GM12801 (cell line): Measurements from ENCODE around the gene SLC7A5.

Experiments
- CTCF ChIP-seq: IDR thresholded peaks from one replicate; pipeline ENCODE4 v1.5.1; 2011; ENCODE audit warnings: control low read depth; ENCODE audit not compliant: insufficient read length; ENCODE audit errors: extremely low read depth

Gene SLC7A5

DNA sequence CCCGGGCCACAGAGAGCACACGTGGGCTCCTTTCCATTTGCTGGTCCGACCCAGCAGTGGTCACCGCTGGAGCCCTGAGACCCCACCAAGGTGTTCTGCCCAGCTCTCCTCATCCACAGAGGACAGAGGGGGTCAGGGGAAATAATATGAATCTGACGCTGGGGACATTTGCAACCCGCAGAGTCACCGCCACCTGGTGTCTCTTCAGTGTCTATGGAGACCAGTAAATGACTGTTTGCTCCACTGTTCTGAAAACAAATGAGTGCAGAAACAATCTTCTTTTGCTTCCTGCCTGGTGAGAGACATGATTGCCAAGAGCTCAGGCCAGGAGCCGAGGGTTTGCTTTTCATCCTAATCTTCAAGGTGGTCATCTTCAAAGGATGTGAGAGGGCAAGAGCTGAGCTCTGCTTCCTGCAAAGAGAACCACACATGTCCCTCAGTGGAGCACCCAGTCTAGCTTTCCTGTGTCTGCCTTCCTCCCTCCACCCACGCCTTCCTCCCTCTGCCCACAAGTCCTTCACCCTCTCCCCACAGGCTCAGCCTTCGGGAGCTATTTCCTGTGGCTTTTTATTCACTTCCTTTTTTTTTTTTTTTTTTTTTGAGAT, 88.8 kb downstream of the SLC7A5 start:
- no peak for TF ChIP-seq CTCF
